Esophagus muscularis mucosa (tissue), 4 donors: ENCODE results near the gene KIRREL3.

Source experiments
- CTCF ChIP-seq, 3 experiments: fragments of 200-600 bp in 2 of 3; fragments of 450-650 bp in 1 of 3; sonication (generic) in 2 of 3; IDR thresholded peaks; one replicate each; pipeline ENCODE4 v1.5.1; 2017 to 2019; ENCODE audit warnings: antibody characterized with exemption in 3 of 3, mild to moderate bottlenecking in 2 of 3, moderate library complexity in 1 of 3
- EP300 ChIP-seq: sonication (generic); formaldehyde crosslinking; IDR thresholded peaks from one replicate; pipeline ENCODE4 v1.6.1; 2017; ENCODE audit warnings: antibody characterized with exemption
- POLR2A ChIP-seq: fragments of 450-650 bp; IDR thresholded peaks from one replicate; pipeline ENCODE4 v1.6.1; 2017; ENCODE audit warnings: antibody characterized with exemption, moderate library complexity, mild to moderate bottlenecking, low read depth

GRCh38 chr11:126791991-126792390, 208.6 kb downstream of the KIRREL3 start:
- TF ChIP-seq CTCF (IDR thresholded peaks at IDR 0.05) (no peak), EP300 (no peak), POLR2A (no peak)
